HG03095 (cell line): ENCODE results near the gene RPP25.

Source experiments
- ATAC-seq: cut with Tn5 transposase; IDR thresholded peaks from one replicate; pipeline ENCODE4 v1.9.1; 2021; ENCODE audit warnings: moderate library complexity; ENCODE audit not compliant: unreplicated experiment

RPP25 gene, protein sequence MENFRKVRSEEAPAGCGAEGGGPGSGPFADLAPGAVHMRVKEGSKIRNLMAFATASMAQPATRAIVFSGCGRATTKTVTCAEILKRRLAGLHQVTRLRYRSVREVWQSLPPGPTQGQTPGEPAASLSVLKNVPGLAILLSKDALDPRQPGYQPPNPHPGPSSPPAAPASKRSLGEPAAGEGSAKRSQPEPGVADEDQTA

DNA sequence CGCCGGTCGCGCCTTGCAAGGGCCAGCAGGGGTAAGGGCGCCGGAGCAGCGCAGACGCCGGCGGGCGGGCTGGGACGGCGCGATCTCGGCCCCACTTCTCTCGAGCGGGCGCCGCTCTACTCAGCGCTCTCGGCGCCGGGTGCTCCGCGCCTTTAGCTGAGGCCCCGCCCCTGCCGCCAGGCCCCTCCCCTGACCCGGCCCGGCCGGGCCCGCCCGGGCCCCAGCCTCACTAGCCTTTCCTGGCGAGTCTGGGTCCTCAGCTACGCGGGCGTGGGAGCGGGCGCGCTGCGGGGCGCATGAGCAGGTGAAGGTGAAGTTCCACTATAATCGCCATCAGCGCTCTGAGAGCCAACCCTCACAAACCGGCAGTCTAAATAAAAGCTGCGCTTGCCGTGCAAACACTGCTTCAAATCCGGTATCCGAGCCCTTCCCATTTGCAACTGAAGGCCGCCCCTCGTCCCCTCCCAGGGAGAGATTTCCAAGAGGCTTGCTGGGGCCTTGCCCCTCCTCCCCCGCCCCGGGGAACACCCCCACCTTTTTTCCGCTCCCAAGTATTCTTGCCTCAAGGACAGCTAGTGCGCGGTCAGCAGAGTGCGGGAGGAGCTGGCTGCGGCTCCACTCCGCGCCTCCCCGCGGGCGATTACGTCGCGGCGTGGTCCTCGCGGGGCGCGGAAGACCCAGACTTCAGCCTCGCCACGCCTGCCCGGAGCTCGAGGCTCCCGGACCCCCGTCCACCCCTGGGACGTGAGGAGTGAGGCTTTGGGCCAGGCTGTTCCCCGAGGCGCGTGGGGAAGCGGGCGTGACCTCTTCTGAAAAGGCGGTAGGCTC lies at the start of gene RPP25:
RPP25 (minus strand) TSS at position 125 of the 828 bp plus-strand sequence. CDS start 189 bp downstream, outside the sequence.
- peak; percentile 81 for ATAC-seq

DNA sequence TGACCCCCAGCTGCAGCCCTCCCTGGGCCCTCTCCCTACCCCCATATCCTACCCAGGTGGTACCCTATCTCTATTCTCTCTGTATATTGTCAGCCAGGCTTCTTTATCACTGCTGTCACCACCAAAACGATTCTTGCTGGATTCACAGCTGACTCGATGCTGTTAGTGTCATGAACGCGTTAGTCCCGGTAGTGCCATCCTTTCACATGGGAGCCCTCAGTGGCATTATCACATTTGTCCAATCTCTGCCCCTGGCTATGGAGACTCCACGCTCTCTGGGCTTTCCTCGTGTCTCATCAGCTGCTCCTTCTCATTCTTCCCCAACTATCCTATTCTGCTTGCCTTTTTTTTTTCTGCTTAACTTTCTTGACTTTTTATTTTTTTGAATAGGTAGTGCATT lies 45.8 kb upstream of the RPP25 start:
- ATAC-seq: no peak

GRCh38 chr15:75001310-75001709 lies 44.7 kb upstream of the RPP25 start:
- ATAC-seq: no peak

DNA sequence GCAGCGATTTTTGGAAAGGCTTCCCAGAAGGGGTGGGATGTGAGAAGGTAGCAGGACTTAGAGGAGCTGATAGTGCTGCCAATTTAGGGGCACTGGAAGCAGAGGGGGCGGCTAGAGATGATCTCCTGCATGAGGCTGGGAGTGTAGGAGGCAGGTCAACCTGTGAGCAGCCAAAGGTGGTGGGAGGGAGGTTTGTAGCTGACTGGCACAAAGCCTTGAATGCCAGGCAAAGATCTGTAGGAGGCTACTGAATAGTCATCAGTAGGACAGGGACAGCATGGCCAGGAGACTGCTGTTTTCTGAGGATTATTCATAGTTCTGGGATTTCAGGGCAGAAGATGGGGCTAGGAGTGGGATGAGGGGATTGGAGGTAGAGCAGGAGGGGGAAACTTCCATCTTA lies 41.0 kb upstream of the RPP25 start:
- no peak for ATAC-seq

DNA sequence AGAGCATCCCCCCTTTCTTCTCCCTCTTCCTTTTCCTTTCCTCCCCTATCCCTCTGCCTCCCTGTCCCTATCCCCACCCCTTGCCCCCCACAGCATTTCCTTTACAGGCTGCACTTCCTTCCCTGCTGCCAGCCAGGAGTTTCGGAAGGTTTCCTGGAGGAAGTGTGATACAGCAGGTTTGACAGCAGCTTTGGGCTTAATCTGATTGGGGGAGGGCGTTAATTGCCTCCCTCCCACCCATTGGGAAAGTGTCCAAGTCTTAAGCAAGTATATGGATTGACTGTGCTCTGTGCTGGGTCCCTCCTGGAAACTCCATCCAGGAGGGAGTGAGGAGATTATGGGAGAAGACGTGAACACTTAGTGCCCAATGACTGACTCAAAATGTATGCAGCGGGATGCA lies 40.6 kb upstream of the RPP25 start:
- no peak for ATAC-seq

GRCh38 chr15:74995779-74996765 lies 39.5 kb upstream of the RPP25 start:
- ATAC-seq: no peak

DNA sequence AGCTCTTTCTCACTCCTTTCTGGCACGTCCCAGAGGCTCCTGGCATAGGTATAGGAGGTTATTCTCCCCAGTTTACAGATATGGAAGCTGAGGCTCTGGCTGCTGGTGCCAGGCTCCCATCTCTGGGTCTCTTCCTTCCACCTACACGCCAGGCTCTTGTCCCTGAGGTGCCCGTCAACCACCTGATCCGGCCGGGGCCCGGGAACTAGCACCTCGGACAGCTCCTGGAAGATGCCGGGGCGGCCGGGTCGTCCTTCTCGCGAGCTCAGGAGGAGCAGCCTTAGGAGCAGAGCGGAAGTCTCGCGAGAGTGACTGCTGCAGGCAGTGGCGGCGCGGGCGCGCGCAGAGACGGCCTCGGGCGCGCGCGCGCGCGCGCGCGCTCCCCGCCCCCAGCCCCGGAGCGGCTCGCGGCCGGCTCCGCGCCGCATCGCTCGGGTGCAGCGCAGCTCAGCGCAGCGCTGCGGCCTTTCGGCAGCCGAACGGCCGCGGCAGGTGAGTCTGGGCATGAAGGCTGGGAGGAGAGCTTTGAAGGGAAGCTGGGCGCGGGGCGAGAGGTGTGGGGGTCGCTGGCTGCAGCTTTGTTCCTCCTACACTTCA lies 38.7 kb upstream of the RPP25 start, which contains the start of gene SCAMP5:
SCAMP5 (plus strand) TSS at position 382 of the 597 bp plus-strand sequence. CDS start 16,277 bp downstream, outside the sequence.
- ATAC-seq: peak; percentile 65

- no peak for ATAC-seq
Observed at GRCh38 chr15:74994685-74995084, 38.1 kb upstream of the RPP25 start.

DNA sequence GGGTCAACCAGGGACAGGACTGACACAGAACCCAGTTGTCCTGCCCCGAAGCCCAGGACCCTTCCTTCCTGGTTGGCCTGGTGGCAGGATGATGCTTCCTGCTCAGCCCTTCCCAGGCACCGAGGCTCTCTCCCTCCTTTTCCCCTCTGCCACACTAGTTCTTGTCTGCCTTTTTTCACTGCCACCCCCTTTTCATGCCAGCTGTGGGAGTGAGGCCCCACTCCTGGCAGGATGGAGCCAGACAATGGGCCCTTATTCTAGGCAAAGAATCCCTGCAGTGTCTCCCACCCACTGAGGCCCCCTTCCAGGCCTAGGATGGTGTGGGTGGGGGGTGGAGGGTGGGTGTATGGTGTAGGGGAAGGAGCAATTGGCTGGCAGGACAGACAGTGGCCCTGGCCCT lies 37.7 kb upstream of the RPP25 start:
- ATAC-seq: no peak

- ATAC-seq: no peak
Observed at GRCh38 chr15:74992619-74993018, 36.0 kb upstream of the RPP25 start.

- ATAC-seq: no peak
Observed at GRCh38 chr15:74989527-74989926, 33.0 kb upstream of the RPP25 start.

DNA sequence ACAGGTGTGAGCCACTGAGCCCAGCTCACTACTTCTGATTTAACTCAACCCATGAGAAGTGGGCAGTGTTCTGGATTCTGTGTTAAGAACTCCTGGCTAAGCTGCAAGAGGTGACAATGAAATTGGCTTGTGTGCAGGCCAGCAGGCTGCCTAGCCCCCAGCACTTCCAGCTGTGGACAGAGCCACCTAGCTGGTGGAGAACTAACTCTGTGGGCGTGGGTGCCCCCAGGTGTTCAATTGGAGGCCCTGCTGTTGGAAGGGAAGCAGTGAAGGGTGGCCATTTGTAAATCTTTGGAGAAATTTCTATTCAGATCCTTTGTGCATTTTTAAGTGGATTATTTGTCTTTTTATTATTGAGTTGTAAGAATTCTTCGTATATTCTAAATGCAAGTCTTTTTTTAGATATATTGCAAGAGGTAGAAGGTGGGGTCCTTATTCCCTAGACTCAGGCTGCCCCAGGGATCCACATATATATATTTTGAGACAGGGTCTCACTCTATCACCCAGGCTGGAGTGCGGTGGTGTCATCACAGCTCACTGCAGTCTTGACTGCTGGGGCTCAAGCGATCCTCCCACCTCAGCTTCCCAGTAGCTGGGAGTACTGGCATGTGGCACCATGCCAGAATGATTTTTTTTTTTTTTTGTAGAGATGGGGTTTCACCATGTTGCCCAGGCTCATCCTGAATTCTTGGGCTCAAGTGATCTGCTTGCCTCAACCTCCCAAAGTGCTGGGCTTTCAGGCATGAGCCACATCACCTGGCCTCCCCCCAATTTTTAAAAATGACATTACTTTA lies 31.6 kb upstream of the RPP25 start:
- no peak for ATAC-seq

GRCh38 chr15:74983725-74984231 lies 27.2 kb upstream of the RPP25 start:
- no peak for ATAC-seq

DNA sequence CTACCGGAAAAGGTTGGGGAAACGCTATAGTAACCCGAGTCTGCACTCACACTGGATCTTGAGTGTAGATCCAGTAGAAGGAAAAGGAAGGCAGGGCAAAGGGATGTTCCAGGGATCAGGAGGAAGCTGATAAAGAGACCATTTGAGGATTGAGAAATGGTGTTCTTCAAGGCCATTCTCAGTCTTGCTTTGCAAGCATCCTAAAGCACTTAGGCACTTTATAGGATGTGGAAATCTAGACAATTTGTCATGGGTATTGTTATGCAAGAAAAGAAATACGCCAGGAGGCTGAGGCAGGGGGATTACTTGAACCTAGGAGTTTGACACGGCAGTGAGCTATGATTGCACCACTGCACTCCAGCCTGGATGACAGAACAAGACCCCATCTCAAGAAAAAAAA lies 25.6 kb upstream of the RPP25 start:
- ATAC-seq: no peak

DNA sequence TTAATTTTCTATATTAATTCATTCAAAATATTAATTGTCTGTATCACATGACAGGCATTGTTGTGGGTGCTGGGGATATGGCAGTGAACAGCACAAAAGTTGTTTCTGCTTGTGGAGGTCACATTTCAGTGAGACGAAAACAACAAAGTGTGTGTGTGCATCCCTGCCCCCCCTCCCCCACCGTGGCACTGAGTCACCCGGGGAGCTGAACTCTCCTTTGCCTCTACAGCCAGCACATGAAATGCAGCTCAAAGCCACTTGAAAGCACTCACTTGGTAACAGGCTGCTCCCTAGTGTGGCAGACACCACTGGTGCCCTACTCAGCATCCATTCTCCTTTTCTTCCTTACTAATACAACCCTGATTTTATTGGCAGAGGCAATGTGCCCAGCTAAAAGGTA lies 21.9 kb upstream of the RPP25 start:
- ATAC-seq: no peak

DNA sequence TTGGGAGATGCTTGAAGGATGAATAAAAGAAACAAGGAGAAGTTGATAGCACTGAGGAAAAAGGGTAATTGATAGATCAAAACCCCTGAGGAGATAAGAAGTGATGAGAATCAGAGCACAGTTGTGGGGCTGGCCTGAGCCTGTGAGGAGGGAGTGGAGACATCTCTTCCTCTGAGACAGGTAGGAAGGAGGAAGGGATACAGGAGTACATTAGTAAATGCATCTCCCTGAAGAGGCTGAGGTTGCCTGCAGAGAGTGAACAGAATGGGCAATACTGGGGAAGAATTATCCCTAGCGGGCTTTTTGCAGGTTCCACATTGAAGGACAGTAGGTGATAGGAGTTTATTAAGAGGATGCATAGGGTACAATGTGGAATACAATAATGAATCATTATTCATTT lies 21.5 kb upstream of the RPP25 start:
- ATAC-seq: no peak

DNA sequence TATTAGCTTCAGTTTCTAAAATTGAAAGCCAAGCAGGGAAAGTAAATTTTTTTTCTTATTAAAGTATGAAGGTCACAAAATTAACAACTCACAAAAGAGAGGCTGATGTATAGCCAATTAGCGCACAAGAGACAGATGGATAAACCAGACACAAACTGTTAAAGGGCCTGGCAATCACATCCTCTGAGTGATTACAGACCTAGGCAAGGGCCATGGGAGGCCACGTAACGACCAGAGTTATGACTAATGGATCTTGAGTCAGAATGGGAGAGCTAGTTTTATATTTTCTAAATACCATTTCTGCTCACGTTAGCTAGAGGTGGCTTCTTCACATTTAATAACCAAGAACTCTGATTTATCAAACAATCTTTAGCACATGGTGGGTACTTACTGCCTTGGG lies 21.0 kb upstream of the RPP25 start:
- ATAC-seq: no peak

DNA sequence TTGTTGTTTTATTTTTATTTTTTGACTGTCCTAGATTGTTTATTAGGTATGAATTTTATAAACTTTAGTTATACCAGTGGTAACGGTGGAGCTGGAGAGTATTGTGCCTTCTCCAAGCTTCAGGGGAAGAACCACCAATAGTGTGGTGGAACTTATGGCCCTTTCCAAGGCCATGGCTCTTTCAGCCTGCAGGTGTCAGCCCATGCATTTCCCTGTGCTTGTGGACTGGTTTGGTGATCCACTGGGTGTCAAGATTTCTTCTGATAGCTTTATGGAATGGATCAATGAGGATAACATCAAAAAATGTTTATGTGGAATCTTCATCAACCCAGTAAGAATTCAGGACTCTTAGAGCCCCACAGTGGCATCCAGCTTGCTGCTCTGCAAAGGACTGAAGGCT lies 19.6 kb upstream of the RPP25 start:
- no peak for ATAC-seq

DNA sequence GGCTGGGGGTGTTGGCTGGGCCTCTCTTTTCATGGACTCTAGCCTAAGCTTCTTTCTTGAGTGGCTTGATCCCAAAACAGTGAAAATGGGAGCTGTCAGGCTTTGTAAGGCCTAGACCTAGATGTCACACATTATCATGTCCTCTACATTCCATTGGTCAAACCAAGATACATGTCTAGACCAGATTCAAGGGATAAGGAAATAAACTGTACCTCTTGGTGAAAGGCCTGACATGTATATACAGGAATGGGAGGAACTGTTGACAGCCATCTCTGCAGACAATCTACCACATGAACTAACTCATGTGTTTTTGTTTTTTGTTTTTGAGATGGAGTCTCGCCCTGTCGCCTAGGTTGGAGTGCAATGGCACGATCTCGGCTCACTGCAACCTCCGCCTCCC lies 11.1 kb upstream of the RPP25 start:
- no peak for ATAC-seq

- no peak for ATAC-seq
Observed at GRCh38 chr15:74964794-74965193, 8.2 kb upstream of the RPP25 start.
